Germinal center (tissue), 1 donor: Measurements from ENCODE around the gene SLC9B1.
"Not testable (repeated sequence)": the region's sequence is repeated elsewhere in the genome, so short reads cannot be mapped to it uniquely, and the experiment has no call there.

Experiments used
- DNase-seq: peaks from one replicate; pipeline ENCODE4 v3.0.0; 2012; ENCODE audit warnings: mixed read lengths, low spot score

The SLC9B1 gene

GRCh38 chr4:103011378-103012025, 8.0 kb downstream of the SLC9B1 start:
- DNase-seq = no peak

GRCh38 chr4:103010804-103011203, 8.7 kb downstream of the SLC9B1 start:
- no peak for DNase-seq

DNA sequence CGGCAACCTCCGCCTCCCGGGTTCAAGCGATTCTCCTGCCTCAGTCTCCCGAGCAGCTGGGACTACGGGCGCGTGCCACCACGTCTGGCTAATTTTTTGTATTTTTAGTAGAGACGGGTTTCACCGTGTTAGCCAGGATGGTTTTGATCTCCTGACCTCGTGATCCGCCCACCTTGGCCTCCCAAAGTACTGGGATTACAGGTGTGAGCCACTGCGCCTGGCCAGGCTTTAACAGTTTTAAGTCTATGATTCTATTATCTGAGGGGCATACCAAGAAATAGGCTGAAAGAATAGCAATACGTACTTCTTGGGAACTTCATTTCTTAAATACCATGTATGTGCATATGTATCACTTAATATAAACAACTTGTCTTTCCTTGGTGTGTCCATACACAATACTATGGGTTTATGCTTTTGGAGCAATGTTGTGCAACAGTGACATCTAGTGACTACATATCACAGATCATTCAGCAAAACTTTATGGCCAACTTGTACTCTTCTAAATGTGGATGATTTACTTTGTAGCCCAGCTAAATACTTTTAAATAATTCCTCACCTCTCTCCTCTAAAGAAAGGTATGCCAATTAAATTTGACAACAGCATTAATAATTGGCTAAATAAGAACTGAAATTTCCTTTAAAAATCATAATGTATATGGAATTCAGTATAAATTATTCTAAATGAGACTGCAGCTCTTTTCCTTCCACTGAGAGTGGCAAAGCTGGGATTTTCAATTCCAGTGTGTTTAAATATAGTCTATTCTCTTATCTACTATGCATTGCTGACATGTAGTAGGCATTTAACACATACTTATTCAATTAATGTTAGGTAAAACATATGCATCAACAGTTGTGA, 10.4 kb downstream of the SLC9B1 start:
- peak; percentile 33 for DNase-seq

- DNase-seq = no peak
Measured at GRCh38 chr4:103002551-103002950, 17.0 kb downstream of the SLC9B1 start.

DNA sequence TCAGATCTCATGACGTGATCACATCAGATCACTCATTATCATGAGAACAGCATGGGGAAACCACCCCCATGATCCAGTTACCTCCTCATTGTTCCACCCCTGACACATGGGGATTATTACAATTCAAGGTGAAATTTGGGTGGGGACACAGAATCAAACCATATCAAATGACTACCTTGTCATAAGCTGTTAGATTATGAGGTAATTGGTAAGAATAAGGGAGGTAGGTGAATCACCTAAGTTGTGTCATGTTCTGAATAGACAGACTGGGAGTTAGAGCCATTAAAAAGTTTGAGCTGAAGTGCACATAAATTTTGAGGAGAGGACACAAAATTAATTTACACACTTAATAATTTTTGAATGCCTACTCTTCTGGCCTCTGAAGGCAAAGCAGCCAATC, 24.7 kb downstream of the SLC9B1 start:
- no peak for DNase-seq

DNA sequence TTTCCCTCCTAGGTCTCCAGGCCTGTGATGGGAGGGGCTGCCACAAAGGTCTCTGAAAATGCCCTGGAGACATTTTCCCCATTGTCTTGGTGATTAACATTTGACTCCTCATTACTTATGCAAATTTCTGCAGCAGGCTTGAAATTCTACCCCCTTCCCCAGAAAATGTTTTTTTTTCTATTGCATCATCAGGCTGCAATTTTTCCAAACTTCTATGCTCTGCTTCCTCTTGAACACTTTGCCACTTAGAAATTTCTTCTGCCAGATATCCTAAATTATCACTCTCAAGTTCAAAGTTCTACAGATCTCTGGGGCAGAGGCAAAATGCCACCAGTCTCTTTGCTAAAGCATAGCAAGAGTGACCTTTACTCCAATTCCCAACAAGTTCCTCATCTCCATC, 25.5 kb downstream of the SLC9B1 start:
- not testable (repeated sequence) for DNase-seq

DNA sequence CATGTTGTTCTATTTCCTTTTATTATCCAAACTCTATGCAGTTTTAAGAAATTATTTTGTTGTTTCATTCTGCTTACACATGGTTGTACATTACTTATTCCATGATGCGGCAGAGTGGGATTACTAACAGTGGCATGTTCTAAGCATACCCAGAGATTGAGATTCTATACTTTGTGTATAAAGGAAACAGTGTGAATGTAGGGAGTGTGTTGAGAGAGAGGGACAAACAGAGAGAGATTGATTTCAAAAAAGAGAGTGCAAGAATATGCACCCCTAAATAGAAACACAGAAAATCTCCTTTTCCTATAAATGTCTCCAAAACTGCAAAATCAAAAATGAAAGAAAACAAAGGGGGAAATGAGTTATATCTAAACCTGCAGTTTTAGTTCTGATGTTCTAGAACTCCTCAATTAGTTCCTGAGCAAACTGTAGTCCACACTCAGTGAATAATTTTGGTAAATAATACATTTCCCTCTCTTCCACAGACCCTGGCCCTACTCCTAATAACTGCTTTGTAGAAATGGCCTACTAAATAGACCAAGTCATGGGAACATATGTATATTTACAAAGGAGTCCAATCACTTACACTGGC, 31.0 kb downstream of the SLC9B1 start:
- DNase-seq = no peak

- no peak for DNase-seq
Measured at GRCh38 chr4:102981005-102981404, 38.5 kb downstream of the SLC9B1 start.

- not testable (repeated sequence) for DNase-seq
Measured at GRCh38 chr4:102961813-102962212, 57.7 kb downstream of the SLC9B1 start.

DNA sequence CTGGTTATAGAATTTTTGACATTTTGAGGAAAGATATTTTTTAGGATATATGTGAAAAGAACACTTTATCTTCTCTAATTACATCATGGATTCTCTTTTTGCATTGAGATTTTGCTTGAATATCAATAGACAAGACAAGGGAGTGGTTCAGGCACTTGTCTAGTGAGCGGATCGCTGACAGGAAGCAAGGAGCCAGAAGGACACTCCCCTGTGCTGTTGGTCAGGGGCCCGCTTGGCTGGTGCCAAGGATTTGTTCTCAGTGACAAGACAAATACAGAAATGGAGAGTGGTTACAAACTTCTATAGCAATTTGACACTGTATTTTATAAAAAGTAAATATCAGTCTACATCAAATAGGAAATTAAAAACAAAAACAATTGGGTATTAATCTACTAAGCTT, 60.0 kb downstream of the SLC9B1 start:
- DNase-seq = no peak

GRCh38 chr4:102945066-102945465, 74.4 kb downstream of the SLC9B1 start:
- DNase-seq = no peak

GRCh38 chr4:102938063-102938462, 81.4 kb downstream of the SLC9B1 start:
- DNase-seq = not testable (repeated sequence)

- no peak for DNase-seq
Measured at GRCh38 chr4:102935716-102936115, 83.8 kb downstream of the SLC9B1 start.

- DNase-seq = not testable (repeated sequence)
Measured at GRCh38 chr4:102919697-102920096, 99.8 kb downstream of the SLC9B1 start.

GRCh38 chr4:102918859-102919258, 100.6 kb downstream of the SLC9B1 start:
- DNase-seq = no peak

GRCh38 chr4:102901804-102902203, 117.7 kb downstream of the SLC9B1 start:
- DNase-seq = no peak

DNA sequence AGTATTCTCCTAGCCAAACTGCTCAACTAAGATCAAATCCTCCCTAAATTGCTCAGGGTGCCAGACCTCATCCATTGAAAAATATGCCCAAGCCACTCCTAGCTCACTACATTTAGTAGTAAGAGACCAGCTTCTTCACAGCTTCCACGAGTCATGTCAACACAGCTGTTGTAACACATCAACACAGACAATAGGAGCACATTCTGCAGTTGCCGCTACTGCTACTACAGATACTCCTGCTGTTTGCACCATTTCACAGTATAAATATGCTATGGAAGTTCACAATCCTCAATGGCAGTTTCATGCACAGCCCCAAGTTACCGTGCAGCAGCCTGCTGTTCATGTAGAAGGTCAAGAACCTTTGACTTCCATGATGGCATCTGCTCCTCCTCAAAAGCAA, 121.9 kb downstream of the SLC9B1 start:
- not testable (repeated sequence) for DNase-seq

GRCh38 chr4:102896547-102896946, 123.0 kb downstream of the SLC9B1 start:
- not testable (repeated sequence) for DNase-seq

DNA sequence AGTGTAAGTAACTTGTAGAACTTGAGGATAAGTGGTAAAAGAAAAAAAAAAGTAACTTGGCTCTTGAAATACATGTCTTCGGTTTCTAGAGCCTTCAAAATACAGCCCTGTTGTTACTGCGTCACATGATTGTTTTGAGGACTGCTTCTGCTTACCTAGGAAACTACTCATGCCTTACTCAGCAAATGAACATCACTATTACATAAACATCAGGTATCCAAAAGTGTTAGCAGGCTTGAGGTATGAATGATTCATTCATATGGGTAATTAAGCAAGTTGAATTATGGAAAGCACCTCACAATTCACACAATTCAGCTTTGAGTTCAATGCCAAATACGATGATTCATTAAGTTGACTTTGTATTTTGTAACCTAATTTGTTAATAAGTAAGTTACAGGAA, 129.6 kb downstream of the SLC9B1 start:
- not testable (repeated sequence) for DNase-seq

DNA sequence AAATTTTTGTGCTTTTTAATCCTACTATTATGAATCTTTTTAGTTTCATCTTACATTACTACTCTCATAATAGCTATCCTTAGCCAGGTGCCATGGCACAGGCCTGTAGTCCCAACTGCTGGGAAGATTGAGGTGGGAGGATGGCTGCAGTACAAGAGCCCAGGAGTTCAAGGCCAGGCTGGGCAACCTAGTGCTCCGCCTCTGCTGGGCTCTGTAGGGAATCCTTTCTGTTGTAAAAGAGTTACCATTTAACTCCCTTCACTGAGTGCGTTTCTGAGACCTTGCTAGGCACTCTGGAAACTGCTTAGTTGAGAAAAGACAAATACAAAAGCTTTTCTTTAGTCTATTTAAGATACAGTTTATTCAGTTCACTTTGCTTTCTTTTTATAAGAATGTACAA, 130.9 kb downstream of the SLC9B1 start:
- DNase-seq = not testable (repeated sequence)

- no peak for DNase-seq
Measured at GRCh38 chr4:102883278-102883677, 136.2 kb downstream of the SLC9B1 start.

GRCh38 chr4:102881343-102881742, 138.2 kb downstream of the SLC9B1 start:
- DNase-seq = no peak

- DNase-seq = no peak
Measured at GRCh38 chr4:102878901-102879300, 140.6 kb downstream of the SLC9B1 start.
